ENCODE results near the gene CENPF.

The CENPF gene

GRCh38 chr1:214688891-214689290 is 85.9 kb downstream of the CENPF start:
- TF ChIP-seq EZH2 (IDR thresholded peaks at IDR 0.05; ENCODE audit: borderline replicate concordance, low read length) (no peak), CTCF (IDR thresholded peaks at IDR 0.05; ENCODE audit: low read length) (no peak)
- Histone ChIP-seq H3K79me2 (ENCODE audit: insufficient read depth, low read length) (no peaks in the 10 kb centered on the region), H3K9ac (ENCODE audit: low read length) (no peak overlapping the region), H3K4me2 (ENCODE audit: low read length) (no peak overlapping the region), H3K4me1 (ENCODE audit: insufficient read depth, low read length, severe bottlenecking) (no peaks in the 10 kb centered on the region), H2AFZ (ENCODE audit: low read length) (no peak overlapping the region), H3K36me3 (ENCODE audit: insufficient read depth, low read length) (no peaks in the 10 kb centered on the region), H3K4me3 (ENCODE audit: low read depth, low read length, poor library complexity, severe bottlenecking) (no peak overlapping the region), H4K20me1 (ENCODE audit: insufficient read depth, low read length) (no peaks in the 10 kb centered on the region), H3K27me3 (ENCODE audit: insufficient read depth, low read length) (no peaks in the 10 kb centered on the region), H3K9me2 (ENCODE audit: low read depth, low read length) (no peaks in the 10 kb centered on the region), H3K9me3 (ENCODE audit: low read length) (no peaks in the 10 kb centered on the region), H3F3A (ENCODE audit: insufficient read depth, low read length) (no peaks in the 10 kb centered on the region), H3K27ac (ENCODE audit: low read depth, low read length, poor library complexity, severe bottlenecking) (no peak overlapping the region)

- no peaks in the 10 kb centered on the region for H3K36me3 ChIP-seq (ENCODE audit: insufficient read depth, low read length)
- H2AFZ ChIP-seq (ENCODE audit: low read length) = no peak overlapping the region
- no peak overlapping the region for H3K27ac ChIP-seq (ENCODE audit: low read depth, low read length, poor library complexity, severe bottlenecking)
- H3K9ac ChIP-seq (ENCODE audit: low read length) = no peak overlapping the region
- H3K4me3 ChIP-seq (ENCODE audit: low read depth, low read length, poor library complexity, severe bottlenecking) = no peak overlapping the region
- no peaks in the 10 kb centered on the region for H3K4me1 ChIP-seq (ENCODE audit: insufficient read depth, low read length, severe bottlenecking)
- H3F3A ChIP-seq (ENCODE audit: insufficient read depth, low read length) = no peaks in the 10 kb centered on the region
- no peaks in the 10 kb centered on the region for H3K27me3 ChIP-seq (ENCODE audit: insufficient read depth, low read length)
- H3K79me2 ChIP-seq (ENCODE audit: insufficient read depth, low read length) = no peaks in the 10 kb centered on the region
- H3K4me2 ChIP-seq (ENCODE audit: low read length) = no peak overlapping the region
- H3K9me2 ChIP-seq (ENCODE audit: low read depth, low read length) = no peaks in the 10 kb centered on the region
- H4K20me1 ChIP-seq (ENCODE audit: insufficient read depth, low read length) = no peaks in the 10 kb centered on the region
- no peak for TF ChIP-seq CTCF (IDR thresholded peaks at IDR 0.05; ENCODE audit: low read length)
- TF ChIP-seq EZH2 (IDR thresholded peaks at IDR 0.05; ENCODE audit: borderline replicate concordance, low read length) = no peak
- H3K9me3 ChIP-seq (ENCODE audit: low read length) = no peaks in the 10 kb centered on the region
These were observed 91.8 kb downstream of the CENPF start for GRCh38 chr1:214694769-214695168.

- Histone ChIP-seq H3F3A (ENCODE audit: insufficient read depth, low read length) (no peaks in the 10 kb centered on the region), H3K9me3 (ENCODE audit: low read length) (no peaks in the 10 kb centered on the region), H3K27ac (ENCODE audit: low read depth, low read length, poor library complexity, severe bottlenecking) (no peak overlapping the region), H3K9ac (ENCODE audit: low read length) (no peak overlapping the region), H3K4me2 (ENCODE audit: low read length) (no peak overlapping the region), H3K9me2 (ENCODE audit: low read depth, low read length) (no peaks in the 10 kb centered on the region), H3K27me3 (ENCODE audit: insufficient read depth, low read length) (no peaks in the 10 kb centered on the region), H3K4me1 (ENCODE audit: insufficient read depth, low read length, severe bottlenecking) (no peaks in the 10 kb centered on the region), H3K36me3 (ENCODE audit: insufficient read depth, low read length) (no peaks in the 10 kb centered on the region), H2AFZ (ENCODE audit: low read length) (no peak overlapping the region), H4K20me1 (ENCODE audit: insufficient read depth, low read length) (no peaks in the 10 kb centered on the region), H3K79me2 (ENCODE audit: insufficient read depth, low read length) (no peaks in the 10 kb centered on the region), H3K4me3 (ENCODE audit: low read depth, low read length, poor library complexity, severe bottlenecking) (no peak overlapping the region)
- no peak for TF ChIP-seq CTCF (IDR thresholded peaks at IDR 0.05; ENCODE audit: low read length)
- no peak for TF ChIP-seq EZH2 (IDR thresholded peaks at IDR 0.05; ENCODE audit: borderline replicate concordance, low read length)
These were observed 95.6 kb downstream of the CENPF start for GRCh38 chr1:214698559-214698958.

Data from OCI-LY1 (cell line).